Mesothelial cell of epicardium (in vitro differentiated cells): ENCODE data around the gene SFMBT2. TPM values are rescaled to one million over a fixed set of nuclear protein-coding genes. Genes with fewer than 3 reads are reported as not detected.

Experiments used
- DNase-seq, 2 experiments: peaks; one replicate each; pipeline ENCODE4 v3.0.0; 2021; ENCODE audit warnings: low spot score in 2 of 2; ENCODE audit not compliant: unreplicated experiment in 2 of 2
- H3K27ac Mint-ChIP-seq: 2 replicates; pipeline ENCODE4 v1.8.0; 2021; ENCODE audit warnings: mixed read lengths
- H3K27me3 Mint-ChIP-seq: 2 replicates; pipeline ENCODE4 v1.8.0; 2021; ENCODE audit warnings: low read depth, mixed read lengths
- H3K36me3 Mint-ChIP-seq: 2 replicates; pipeline ENCODE4 v1.8.0; 2021; ENCODE audit warnings: mixed read lengths
- H3K4me1 Mint-ChIP-seq: 2 replicates; pipeline ENCODE4 v1.8.0; 2021; ENCODE audit warnings: mixed read lengths
- H3K4me3 Mint-ChIP-seq: 2 replicates; pipeline ENCODE4 v1.8.0; 2021; ENCODE audit warnings: mild to moderate bottlenecking, moderate library complexity, mixed read lengths
- H3K9me3 Mint-ChIP-seq: 2 replicates; pipeline ENCODE4 v1.8.0; 2021; ENCODE audit warnings: mixed read lengths
- CTCF ChIP-seq: fragments of 200-600 bp; sonication (generic); IDR thresholded peaks from one replicate; pipeline ENCODE4 v1.5.0; 2021; ENCODE audit warnings: antibody characterized with exemption; ENCODE audit not compliant: unreplicated experiment
- total RNA-seq: library from RNA; stranded (reverse); gene quantifications from 3 replicates; pipeline ENCODE4 v1.2.1, GENCODE V29; 2021

Gene SFMBT2
- total RNA-seq, 1 donor from 2014 or later, result 2.3 TPM

- peaks cover 69% of the 10 kb centered on the region for H3K27me3 Mint-ChIP-seq
- H3K4me1 Mint-ChIP-seq, result no peaks in the 10 kb centered on the region
- DNase-seq, result no peak
- no peak overlapping the region for H3K27ac Mint-ChIP-seq
- H3K9me3 Mint-ChIP-seq, result no peaks in the 10 kb centered on the region
- TF ChIP-seq CTCF, result no peak
- H3K4me3 Mint-ChIP-seq, result no peak overlapping the region
- no peaks in the 10 kb centered on the region for H3K36me3 Mint-ChIP-seq
These were observed 292.8 kb downstream of the SFMBT2 start for GRCh38 chr10:7117806-7118674.

- H3K27me3 Mint-ChIP-seq, result peaks cover 69% of the 10 kb centered on the region
- H3K9me3 Mint-ChIP-seq, result no peaks in the 10 kb centered on the region
- no peaks in the 10 kb centered on the region for H3K36me3 Mint-ChIP-seq
- no peaks in the 10 kb centered on the region for H3K4me1 Mint-ChIP-seq
- H3K27ac Mint-ChIP-seq, result no peak overlapping the region
- no peak for DNase-seq
- no peak for TF ChIP-seq CTCF
- no peak overlapping the region for H3K4me3 Mint-ChIP-seq
These were observed 293.5 kb downstream of the SFMBT2 start for GRCh38 chr10:7117177-7117799.

- no peaks in the 10 kb centered on the region for H3K36me3 Mint-ChIP-seq
- no peak overlapping the region for H3K4me3 Mint-ChIP-seq
- H3K27ac Mint-ChIP-seq, result no peak overlapping the region
- TF ChIP-seq CTCF, result no peak
- peaks cover 46% of the 10 kb centered on the region for H3K27me3 Mint-ChIP-seq
- no peaks in the 10 kb centered on the region for H3K4me1 Mint-ChIP-seq
- peaks cover 11% of the 10 kb centered on the region for H3K9me3 Mint-ChIP-seq
- DNase-seq, result no peak
These were observed 299.3 kb downstream of the SFMBT2 start for GRCh38 chr10:7111561-7111960.

- no peak for DNase-seq
- peaks cover 43% of the 10 kb centered on the region for H3K27me3 Mint-ChIP-seq
- H3K4me1 Mint-ChIP-seq, result no peaks in the 10 kb centered on the region
These were observed 299.7 kb downstream of the SFMBT2 start for GRCh38 chr10:7111089-7111488.

More at GRCh38 chr10:7111089-7111488, 299.7 kb downstream of the SFMBT2 start:
- no peak for TF ChIP-seq CTCF
- Mint-ChIP-seq H3K9me3 (peaks cover 11% of the 10 kb centered on the region), H3K36me3 (no peaks in the 10 kb centered on the region), H3K4me3 (no peak overlapping the region), H3K27ac (no peak overlapping the region)
